B cell (primary cell): Measurements from ENCODE around the gene TEDDM1.

Experiments
- EZH2 ChIP-seq: IDR thresholded peaks from 2 replicates; pipeline ENCODE4 v1.6.1; 2012; ENCODE audit warnings: borderline replicate concordance, low read depth, mild to moderate bottlenecking, moderate library complexity, low read length; ENCODE audit not compliant: insufficient read depth, poor library complexity, severe bottlenecking
- TF ChIP-seq, protein P1 (sequence below): fragments of 200-600 bp; IDR thresholded peaks from one replicate; pipeline ENCODE4 v1.8.0; 2022; ENCODE audit warnings: antibody characterized with exemption, mild to moderate bottlenecking

DNA sequence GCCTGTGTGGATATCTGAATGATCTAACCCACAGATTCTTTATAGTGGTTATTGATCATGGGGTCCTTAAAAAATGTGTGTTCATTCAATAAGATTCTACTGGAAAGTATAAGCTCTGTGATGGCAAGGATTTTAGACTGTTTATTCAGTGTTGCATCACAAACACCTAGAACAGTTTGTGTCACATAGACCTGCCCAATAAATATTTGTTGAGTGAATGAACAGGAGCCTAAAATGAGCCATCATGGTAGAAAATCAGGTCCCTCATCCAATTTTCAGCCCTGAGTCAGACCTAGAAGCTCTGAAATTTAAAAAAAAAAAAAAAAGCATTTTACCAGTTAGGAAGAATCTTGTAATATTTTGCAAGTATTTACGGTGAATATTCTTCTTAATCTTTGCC lies 47.2 kb upstream of the TEDDM1 start:
- TF ChIP-seq EZH2 = no peak
- TF ChIP-seq, protein P1, sequence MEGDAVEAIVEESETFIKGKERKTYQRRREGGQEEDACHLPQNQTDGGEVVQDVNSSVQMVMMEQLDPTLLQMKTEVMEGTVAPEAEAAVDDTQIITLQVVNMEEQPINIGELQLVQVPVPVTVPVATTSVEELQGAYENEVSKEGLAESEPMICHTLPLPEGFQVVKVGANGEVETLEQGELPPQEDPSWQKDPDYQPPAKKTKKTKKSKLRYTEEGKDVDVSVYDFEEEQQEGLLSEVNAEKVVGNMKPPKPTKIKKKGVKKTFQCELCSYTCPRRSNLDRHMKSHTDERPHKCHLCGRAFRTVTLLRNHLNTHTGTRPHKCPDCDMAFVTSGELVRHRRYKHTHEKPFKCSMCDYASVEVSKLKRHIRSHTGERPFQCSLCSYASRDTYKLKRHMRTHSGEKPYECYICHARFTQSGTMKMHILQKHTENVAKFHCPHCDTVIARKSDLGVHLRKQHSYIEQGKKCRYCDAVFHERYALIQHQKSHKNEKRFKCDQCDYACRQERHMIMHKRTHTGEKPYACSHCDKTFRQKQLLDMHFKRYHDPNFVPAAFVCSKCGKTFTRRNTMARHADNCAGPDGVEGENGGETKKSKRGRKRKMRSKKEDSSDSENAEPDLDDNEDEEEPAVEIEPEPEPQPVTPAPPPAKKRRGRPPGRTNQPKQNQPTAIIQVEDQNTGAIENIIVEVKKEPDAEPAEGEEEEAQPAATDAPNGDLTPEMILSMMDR = no peak
